Astrocyte (in vitro differentiated cells and primary cell): ENCODE measurements around the gene GALM.

Source experiments
- CTCF ChIP-seq: IDR thresholded peaks from 2 replicates; pipeline ENCODE4 v1.5.1; 2011; ENCODE audit warnings: low read depth, mild to moderate bottlenecking, inconsistent platforms, low read length, moderate library complexity; ENCODE audit not compliant: insufficient read depth
- EZH2 ChIP-seq: IDR thresholded peaks from 2 replicates; pipeline ENCODE4 v1.6.1; 2012; ENCODE audit warnings: mild to moderate bottlenecking, low read length, inconsistent platforms; ENCODE audit not compliant: insufficient read depth

GRCh38 chr2:38631976-38632375, 33.9 kb upstream of the GALM start:
- TF ChIP-seq CTCF (no peak), EZH2 (no peak)
